ENCODE measurements around the gene PIM2. TPM values are rescaled to one million over a fixed set of nuclear protein-coding genes. Genes with fewer than 3 reads are reported as not detected.

The PIM2 gene
- total RNA-seq, 1 experiment from 2014 or later, result 25.6 TPM

DNA sequence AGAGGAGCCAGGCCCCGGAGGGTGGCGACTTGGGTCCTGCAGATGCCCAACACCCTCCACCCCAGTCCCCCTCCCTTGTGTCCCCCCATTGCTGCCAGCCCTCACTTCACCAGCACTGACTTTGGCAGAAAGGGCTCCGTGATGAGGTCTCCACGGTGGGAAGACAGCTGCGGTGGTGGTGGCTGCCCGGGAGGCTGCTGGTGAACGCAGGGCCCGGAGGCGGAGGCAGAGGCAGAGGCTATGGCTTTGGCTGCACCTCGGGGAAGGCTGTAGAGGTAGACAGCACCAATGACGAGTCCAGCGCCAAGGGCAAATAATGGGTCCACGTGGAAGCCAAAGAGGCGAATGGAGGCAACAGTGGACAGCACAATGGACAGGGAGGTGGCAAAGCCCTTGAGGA is 14.2 kb downstream of the PIM2 start:
- POLR2A ChIA-PET (ENCODE audit: unreplicated experiment), result no interaction called here
- Histone ChIP-seq H3K4me3 (ENCODE audit: low read length) (no peak overlapping the region), H3K9me2 (replicated peaks; ENCODE audit: low read length) (no peaks in the 10 kb centered on the region), H3K9ac (ENCODE audit: low read length) (no peak overlapping the region), H3K4me1 (ENCODE audit: insufficient read depth, low read length) (peaks cover 2% of the 10 kb centered on the region), H3K9me3 (ENCODE audit: low read length) (no peaks in the 10 kb centered on the region), H2AFZ (ENCODE audit: low read length) (no peak overlapping the region), H3K27me3 (ENCODE audit: low read length) (no peaks in the 10 kb centered on the region), H3F3A (ENCODE audit: low read length, unreplicated experiment) (no peaks in the 10 kb centered on the region), H4K20me1 (ENCODE audit: low read length) (no peaks in the 10 kb centered on the region), H3K36me3 (ENCODE audit: low read depth, low read length) (peaks cover 6% of the 10 kb centered on the region), H3K79me2 (ENCODE audit: low read length) (peaks cover 29% of the 10 kb centered on the region), H3K4me2 (ENCODE audit: low read length) (no peak overlapping the region), H3K27ac (ENCODE audit: low read length) (no peak overlapping the region)
- intact Hi-C loops (cut with micrococcal nuclease), result no loop called here
- TF ChIP-seq EZH2 (IDR thresholded peaks at IDR 0.05; ENCODE audit: low read length, unreplicated experiment) (no peak), EZH2phosphoT487 (IDR thresholded peaks at IDR 0.05; ENCODE audit: borderline replicate concordance, low read length) (no peak)
- TF ChIP-seq, protein P1, sequence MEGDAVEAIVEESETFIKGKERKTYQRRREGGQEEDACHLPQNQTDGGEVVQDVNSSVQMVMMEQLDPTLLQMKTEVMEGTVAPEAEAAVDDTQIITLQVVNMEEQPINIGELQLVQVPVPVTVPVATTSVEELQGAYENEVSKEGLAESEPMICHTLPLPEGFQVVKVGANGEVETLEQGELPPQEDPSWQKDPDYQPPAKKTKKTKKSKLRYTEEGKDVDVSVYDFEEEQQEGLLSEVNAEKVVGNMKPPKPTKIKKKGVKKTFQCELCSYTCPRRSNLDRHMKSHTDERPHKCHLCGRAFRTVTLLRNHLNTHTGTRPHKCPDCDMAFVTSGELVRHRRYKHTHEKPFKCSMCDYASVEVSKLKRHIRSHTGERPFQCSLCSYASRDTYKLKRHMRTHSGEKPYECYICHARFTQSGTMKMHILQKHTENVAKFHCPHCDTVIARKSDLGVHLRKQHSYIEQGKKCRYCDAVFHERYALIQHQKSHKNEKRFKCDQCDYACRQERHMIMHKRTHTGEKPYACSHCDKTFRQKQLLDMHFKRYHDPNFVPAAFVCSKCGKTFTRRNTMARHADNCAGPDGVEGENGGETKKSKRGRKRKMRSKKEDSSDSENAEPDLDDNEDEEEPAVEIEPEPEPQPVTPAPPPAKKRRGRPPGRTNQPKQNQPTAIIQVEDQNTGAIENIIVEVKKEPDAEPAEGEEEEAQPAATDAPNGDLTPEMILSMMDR (conservative IDR thresholded peaks at IDR 0.05; ENCODE audit: low read depth, low read length), result no peak
- no peak for DNase-seq
- BruUV-seq (replicated peaks), result no TSS peak
- no peak for ATAC-seq
- CTCF ChIA-PET, result no interaction called here

DNA sequence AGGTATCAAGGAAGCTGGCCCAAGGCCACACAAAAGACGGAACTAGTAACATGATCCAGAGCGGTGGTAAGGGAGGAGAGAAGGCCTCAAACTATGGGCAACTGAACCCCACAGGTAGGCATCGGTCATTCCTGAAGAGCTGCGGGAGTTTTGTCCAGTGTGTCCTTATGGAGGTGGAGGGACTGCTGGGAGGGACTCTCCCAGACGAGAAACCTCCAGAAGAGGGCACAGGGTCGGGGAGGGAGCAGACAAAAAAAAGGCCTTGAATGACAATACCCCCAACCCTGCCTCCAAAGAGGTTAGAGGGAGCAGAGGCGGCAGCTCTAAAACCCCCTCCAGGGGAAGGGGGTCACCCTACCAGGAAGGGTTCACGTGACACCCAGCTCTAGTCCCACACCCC is 14.6 kb downstream of the PIM2 start:
- H3K9me3 ChIP-seq (ENCODE audit: low read length), result no peaks in the 10 kb centered on the region
- no peaks in the 10 kb centered on the region for H3K9me2 ChIP-seq (replicated peaks; ENCODE audit: low read length)
- intact Hi-C loops (cut with micrococcal nuclease), result no loop called here

DNA sequence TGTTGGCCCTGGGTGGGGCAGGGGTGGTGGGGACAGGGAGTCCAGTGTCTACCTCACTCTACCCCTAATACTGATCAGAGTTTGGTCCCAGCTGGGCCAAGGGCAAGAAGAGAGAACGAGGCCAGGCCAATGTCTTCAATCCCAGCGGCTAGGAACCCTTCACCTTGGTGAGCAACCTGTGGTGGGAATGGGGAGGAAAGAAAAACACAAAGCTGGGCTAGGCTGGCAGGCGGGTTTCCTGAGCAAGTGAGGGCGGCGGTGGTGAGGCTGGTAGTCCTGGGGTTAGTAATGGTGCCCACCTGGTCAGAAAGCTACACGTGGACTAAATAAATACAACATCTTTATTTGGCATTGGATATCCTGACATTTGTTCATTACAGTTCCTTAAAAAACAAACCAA is 15.5 kb downstream of the PIM2 start:
- no peak for DNase-seq
- TF ChIP-seq EZH2phosphoT487 (IDR thresholded peaks at IDR 0.05; ENCODE audit: borderline replicate concordance, low read length) (no peak), EZH2 (IDR thresholded peaks at IDR 0.05; ENCODE audit: low read length, unreplicated experiment) (no peak)
- TF ChIP-seq, protein P1 (conservative IDR thresholded peaks at IDR 0.05; ENCODE audit: low read depth, low read length), result no peak
- H3K4me1 ChIP-seq (ENCODE audit: insufficient read depth, low read length), result peaks cover 10% of the 10 kb centered on the region
- ATAC-seq, result no peak
- H3K4me2 ChIP-seq (ENCODE audit: low read length), result no peak overlapping the region
- no peaks in the 10 kb centered on the region for H3K27me3 ChIP-seq (ENCODE audit: low read length)
- no peak overlapping the region for H3K27ac ChIP-seq (ENCODE audit: low read length)
- H3K79me2 ChIP-seq (ENCODE audit: low read length), result peaks cover 29% of the 10 kb centered on the region
- H3F3A ChIP-seq (ENCODE audit: low read length, unreplicated experiment), result no peaks in the 10 kb centered on the region
- POLR2A ChIA-PET (ENCODE audit: unreplicated experiment), result interaction anchor here (0.6 kb wide), 1 partner anchor 366 kb away, joined by 4 read pairs; no protein-coding TSS in a partner anchor
- no peak overlapping the region for H3K4me3 ChIP-seq (ENCODE audit: low read length)
- H3K9me2 ChIP-seq (replicated peaks; ENCODE audit: low read length), result no peaks in the 10 kb centered on the region
- peaks cover 6% of the 10 kb centered on the region for H3K36me3 ChIP-seq (ENCODE audit: low read depth, low read length)
- H3K9me3 ChIP-seq (ENCODE audit: low read length), result no peaks in the 10 kb centered on the region
- no peak overlapping the region for H3K9ac ChIP-seq (ENCODE audit: low read length)
- no peaks in the 10 kb centered on the region for H4K20me1 ChIP-seq (ENCODE audit: low read length)
- BruUV-seq (replicated peaks), result no TSS peak
- intact Hi-C loops (cut with micrococcal nuclease), result no loop called here
- CTCF ChIA-PET, result no interaction called here
- no peak overlapping the region for H2AFZ ChIP-seq (ENCODE audit: low read length)

More for the DNA sequence above, 14.6 kb downstream of the PIM2 start:
- H3K4me1 ChIP-seq (ENCODE audit: insufficient read depth, low read length), result peaks cover 6% of the 10 kb centered on the region
- no peaks in the 10 kb centered on the region for H4K20me1 ChIP-seq (ENCODE audit: low read length)
- H3F3A ChIP-seq (ENCODE audit: low read length, unreplicated experiment), result no peaks in the 10 kb centered on the region
- no peak overlapping the region for H3K4me3 ChIP-seq (ENCODE audit: low read length)
- no peaks in the 10 kb centered on the region for H3K27me3 ChIP-seq (ENCODE audit: low read length)
- no peak overlapping the region for H2AFZ ChIP-seq (ENCODE audit: low read length)
- H3K36me3 ChIP-seq (ENCODE audit: low read depth, low read length), result peaks cover 6% of the 10 kb centered on the region
- CTCF ChIA-PET, result no interaction called here
- TF ChIP-seq, protein P1 (conservative IDR thresholded peaks at IDR 0.05; ENCODE audit: low read depth, low read length), result no peak
- TF ChIP-seq EZH2 (IDR thresholded peaks at IDR 0.05; ENCODE audit: low read length, unreplicated experiment) (no peak), EZH2phosphoT487 (IDR thresholded peaks at IDR 0.05; ENCODE audit: borderline replicate concordance, low read length) (no peak)
- no TSS peak for BruUV-seq (replicated peaks)
- no peak overlapping the region for H3K9ac ChIP-seq (ENCODE audit: low read length)
- POLR2A ChIA-PET (ENCODE audit: unreplicated experiment), result no interaction called here
- ATAC-seq, result no peak; the same call in 1 of the 2 replicates
- no peak overlapping the region for H3K27ac ChIP-seq (ENCODE audit: low read length)
- H3K4me2 ChIP-seq (ENCODE audit: low read length), result no peak overlapping the region
- H3K79me2 ChIP-seq (ENCODE audit: low read length), result peaks cover 29% of the 10 kb centered on the region
- DNase-seq, result no peak

All from PC-3 (cell line).